Stimulated activated CD8-positive, alpha-beta memory T cell treated with anti-CD3 and anti-CD28 coated beads, Interleukin-2, amount 100 ng/mL, for 1 hour (primary cell): ENCODE measurements around the gene HOXB3.

Source experiments
- DNase-seq, 2 donors: peaks; one replicate each; pipeline ENCODE4 v3.0.0-alpha.2; 2020; ENCODE audit warnings: low read depth in 2 of 2

HOXB3 gene

GRCh38 chr17:48586355-48587258 is 3.4 kb downstream of the HOXB3 start:
- DNase-seq = no peak

DNA sequence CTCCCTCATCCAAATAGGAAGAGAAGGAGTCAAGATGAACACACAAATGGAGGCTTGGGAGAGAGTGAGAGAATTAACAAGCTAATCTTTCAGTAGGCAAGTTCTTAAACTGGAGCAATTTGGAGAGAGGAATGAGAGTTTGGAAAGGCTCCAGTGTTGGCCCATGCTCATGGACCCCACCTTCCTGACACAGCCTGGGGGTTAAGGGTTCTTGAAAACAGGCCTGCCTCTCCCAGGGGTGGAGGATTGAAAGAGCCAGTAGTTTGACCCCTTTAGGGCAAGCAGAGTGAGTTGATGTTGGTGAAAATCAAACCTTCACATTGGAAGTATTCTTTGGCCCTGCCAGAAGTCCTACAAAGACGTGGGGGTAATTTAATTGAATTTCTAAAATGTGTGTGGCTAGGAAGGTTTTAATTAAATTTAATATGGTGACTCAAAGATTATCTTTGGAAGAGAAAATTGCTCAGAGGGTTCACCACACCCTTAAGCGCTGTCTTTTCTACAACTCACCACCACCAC is 5.8 kb downstream of the HOXB3 start:
- DNase-seq = no peak

DNA sequence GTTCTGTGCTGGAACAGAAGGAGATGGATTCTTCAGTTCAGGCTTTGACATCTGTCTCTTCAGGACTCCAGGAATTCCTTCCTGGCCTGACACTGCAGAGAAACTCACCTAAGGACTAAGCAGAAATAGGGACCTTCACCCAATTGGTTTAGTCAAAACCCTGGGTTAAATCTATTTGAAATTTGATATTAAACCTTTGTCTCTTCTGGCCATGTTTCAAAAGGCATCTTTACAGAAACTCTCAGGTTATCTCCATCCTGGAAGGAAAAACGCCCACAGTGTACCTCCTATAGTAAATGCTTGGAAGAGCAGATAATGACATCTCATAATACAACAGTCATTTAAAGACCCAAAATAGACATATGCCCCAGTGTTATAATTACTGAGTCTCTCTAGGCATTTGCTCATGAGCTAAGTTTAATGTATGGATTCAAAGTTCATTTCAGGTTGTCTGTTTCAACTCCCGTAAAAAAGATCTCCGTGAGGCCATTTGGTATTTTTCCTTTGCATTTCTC is 6.3 kb downstream of the HOXB3 start:
- no peak for DNase-seq

GRCh38 chr17:48582750-48583069 is 7.3 kb downstream of the HOXB3 start:
- DNase-seq = no peak

GRCh38 chr17:48579760-48580554 is 10.1 kb downstream of the HOXB3 start:
- no peak for DNase-seq

- DNase-seq = no peak
Measured at GRCh38 chr17:48579471-48579759, 10.6 kb downstream of the HOXB3 start.

GRCh38 chr17:48578616-48579470 is 11.2 kb downstream of the HOXB3 start:
- DNase-seq = no peak

GRCh38 chr17:48577946-48578615 is 12.0 kb downstream of the HOXB3 start, which contains the start of gene HOXB4:
TSS of gene HOXB4 (minus strand) at chr17:48578350. CDS start at chr17:48578319, 31 bp downstream.
- peak; percentile 35 to 51 for DNase-seq

DNA sequence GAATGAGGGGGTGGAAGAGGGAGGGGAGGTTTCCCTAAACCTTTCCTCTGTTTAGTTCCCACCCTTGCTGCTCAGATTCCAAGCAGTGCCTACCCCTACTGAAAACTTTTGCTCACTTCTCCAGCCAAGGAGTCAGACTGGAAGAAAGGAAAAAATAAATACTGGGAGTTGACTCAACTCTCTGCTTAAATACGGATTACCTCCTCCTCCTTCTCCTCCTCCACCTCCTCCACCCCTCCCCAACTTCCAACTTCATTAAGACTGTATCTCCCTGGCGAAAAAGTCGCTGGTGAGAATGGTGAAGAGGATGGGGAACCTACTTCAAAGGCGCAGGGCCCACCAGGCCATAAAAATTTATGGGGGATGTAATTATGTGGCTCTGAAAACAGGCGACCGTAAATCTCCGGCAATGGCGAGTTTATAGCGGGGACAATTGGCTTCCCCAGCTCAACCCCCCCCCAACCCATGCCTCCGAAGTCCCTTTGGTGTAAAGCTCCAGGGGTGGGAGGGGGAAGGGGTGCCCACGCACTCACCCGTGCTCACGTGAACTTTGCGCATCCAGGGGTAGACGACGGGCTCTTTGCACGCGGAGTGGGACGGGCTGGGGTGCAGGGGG is 12.6 kb downstream of the HOXB3 start:
- DNase-seq = no peak

DNA sequence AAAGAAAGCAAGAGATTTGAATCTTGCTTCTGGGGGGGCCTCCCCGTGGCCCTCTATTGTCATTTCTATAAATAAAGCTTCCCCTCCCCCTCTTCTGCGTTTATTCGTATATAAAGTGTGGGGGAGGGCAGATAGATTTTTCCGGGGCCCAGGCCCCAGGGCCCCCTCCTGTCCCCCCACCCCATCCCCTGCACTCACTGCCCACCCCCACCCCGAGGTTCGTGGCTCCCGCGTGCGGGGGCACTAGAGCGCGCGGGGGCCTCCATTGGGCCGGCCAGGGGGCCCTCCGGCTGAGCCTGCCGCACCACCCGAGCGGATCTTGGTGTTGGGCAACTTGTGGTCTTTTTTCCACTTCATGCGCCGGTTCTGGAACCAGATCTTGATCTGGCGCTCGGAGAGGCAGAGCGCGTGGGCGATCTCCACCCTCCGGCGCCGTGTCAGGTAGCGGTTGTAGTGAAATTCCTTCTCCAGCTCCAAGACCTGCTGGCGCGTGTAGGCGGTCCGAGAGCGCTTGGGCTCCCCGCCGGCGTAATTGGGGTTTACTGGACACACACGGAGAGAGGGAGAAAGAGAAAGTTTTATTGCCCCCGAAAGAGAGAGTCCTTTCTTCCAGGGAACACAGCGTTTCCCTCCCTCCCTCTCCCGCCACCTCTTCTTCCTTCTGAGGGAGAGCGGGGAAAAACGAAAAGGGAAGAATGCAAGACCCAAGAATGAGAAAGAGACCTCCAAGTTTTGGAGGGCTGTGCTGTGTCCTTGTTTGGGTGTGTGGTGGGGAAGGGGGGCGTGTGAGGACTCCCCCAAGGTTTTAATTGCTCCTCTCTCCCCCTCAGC is 13.3 kb downstream of the HOXB3 start:
- DNase-seq = no peak

GRCh38 chr17:48575673-48576478 is 14.2 kb downstream of the HOXB3 start:
- DNase-seq = no peak

DNA sequence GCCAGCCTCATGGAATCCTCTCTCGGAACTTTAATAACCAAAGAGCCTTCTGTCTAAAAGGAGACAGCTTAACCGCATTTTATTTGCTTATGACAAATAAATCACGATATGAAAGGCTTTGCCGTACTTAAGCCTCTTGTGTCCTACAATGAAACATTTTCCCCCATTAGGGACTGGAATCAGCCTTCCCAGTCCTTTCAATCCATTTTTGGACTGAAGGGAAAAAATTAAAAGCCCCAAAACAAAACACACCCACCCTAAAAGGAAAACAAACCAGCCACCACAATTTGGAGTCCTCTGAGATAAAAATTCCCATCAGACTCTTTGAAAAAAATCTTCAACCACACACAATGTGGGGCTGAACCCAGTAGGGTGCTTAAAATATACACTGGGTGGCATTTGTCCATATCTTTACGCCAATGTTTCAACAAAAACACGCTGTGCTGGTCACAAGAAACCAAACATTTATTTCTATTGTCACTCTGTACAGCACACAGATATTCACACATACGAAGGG is 14.9 kb downstream of the HOXB3 start:
- no peak for DNase-seq

DNA sequence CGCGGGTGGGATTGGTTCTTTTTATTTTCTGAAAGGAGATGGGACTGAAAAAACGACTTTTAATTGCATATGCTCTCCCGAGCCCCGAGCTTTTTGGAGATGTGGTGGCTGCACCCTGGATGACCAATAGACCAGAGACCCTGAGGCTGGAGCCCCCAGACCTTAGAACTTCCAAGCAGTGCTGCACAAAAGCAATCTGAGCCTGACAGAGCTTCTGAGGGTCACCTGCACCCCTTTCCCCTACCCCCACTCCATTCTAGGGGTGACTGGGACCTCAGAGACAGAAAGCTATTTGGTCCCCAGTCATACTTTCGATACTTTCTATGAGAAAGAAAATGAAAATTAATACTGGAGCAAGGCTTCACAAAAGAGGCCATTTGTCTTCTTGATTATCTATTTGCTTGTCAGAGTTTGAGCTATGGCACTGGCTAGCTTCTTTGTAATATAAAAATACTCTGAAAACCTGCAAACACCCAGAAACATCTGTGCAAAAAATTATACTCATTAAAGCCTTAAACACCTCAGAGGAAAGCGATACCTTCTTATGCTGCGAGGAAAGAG is 15.5 kb downstream of the HOXB3 start:
- DNase-seq = no peak

DNA sequence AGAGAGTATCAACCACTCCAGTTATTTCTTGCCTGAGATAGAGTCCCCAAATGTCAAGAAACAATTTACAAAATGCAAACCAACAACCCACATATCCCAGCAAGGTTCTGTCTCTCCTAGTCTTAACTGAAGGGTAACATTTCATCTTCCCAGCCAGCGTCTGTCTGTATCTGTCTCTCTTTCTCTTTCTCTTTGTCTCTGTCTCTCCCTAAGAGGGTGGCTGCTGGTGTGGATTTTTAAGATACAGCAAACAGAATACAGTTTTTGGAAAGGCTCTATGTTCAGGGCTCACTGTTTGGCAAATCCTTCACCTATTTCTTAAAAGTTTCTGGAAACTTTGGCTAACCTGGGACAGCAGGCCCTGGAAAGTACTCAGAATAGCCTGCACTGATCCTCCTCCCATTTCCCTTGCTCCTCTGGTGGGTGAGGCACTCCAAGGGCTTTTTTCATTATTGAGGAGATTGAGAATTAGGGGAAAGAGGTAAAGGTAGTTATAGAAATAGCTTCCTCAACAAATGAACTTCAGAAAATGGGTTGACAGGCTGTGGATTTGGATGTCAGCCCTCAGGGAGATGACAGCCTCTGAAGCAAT is 18.1 kb downstream of the HOXB3 start:
- no peak for DNase-seq

GRCh38 chr17:48571024-48571818 is 18.8 kb downstream of the HOXB3 start:
- DNase-seq = no peak

- no peak for DNase-seq
Measured at GRCh38 chr17:48570325-48571023, 19.6 kb downstream of the HOXB3 start.
